Activated CD4-positive, alpha-beta T cell treated with anti-CD3 and anti-CD28 coated beads for 36 hours (primary cell): ENCODE measurements around the gene TNFRSF11A. TPM values are rescaled to one million over a fixed set of nuclear protein-coding genes. Genes with fewer than 3 reads are reported as not detected.
A peak's percentile ranks its signal among the peaks of the same experiment; 100 is the strongest.

Experiments used
- ATAC-seq: fragments of 200-7000 bp; cut with Tn5 transposase; one replicate; pipeline ENCODE4 v1.10.0; 2021; ENCODE audit warnings: mild to moderate bottlenecking, moderate library complexity
- CTCF ChIA-PET: fragments of 350-600 bp; sonication (Branson Sonifier 250); formaldehyde crosslinking; loops from one replicate; lab custom pipeline; 2021; ENCODE audit warnings: antibody characterized with exemption; lab: Charles Lee
- POLR2A ChIA-PET: fragments of 350-600 bp; sonication (Branson Sonifier 250); formaldehyde crosslinking; loops from one replicate; lab custom pipeline; 2021; ENCODE audit warnings: antibody characterized with exemption, inconsistent platforms; lab: Charles Lee
- DNase-seq: peaks from one replicate; pipeline ENCODE4 v3.0.0-alpha.2; 2020
- H3K27ac Mint-ChIP-seq: one replicate; pipeline ENCODE4 v1.8.0; 2021; ENCODE audit warnings: mixed read lengths
- H3K27me3 Mint-ChIP-seq: one replicate; pipeline ENCODE4 v1.8.0; 2021; ENCODE audit warnings: mixed read lengths
- H3K36me3 Mint-ChIP-seq: one replicate; pipeline ENCODE4 v1.8.0; 2021; ENCODE audit warnings: low read depth, mixed read lengths
- H3K4me1 Mint-ChIP-seq: one replicate; pipeline ENCODE4 v1.8.0; 2021; ENCODE audit warnings: mixed read lengths
- H3K4me3 Mint-ChIP-seq: one replicate; pipeline ENCODE4 v1.8.0; 2021; ENCODE audit warnings: mild to moderate bottlenecking, moderate library complexity, mixed read lengths
- H3K9me3 Mint-ChIP-seq: one replicate; pipeline ENCODE4 v1.8.0; 2021; ENCODE audit warnings: low read depth, mixed read lengths
- intact Hi-C, 2 experiments: fragments of 100-400 bp; cut with DNase I in 1 of 2; cut with micrococcal nuclease in 1 of 2; formaldehyde crosslinking; loops; one replicate each; pipeline versions ENCODE4 v1.14.2 to v1.15.1; 2022 to 2024; cut with DNase I, micrococcal nuclease
- total RNA-seq, 2 experiments: library from RNA; stranded (reverse); gene quantifications; one replicate each; pipeline ENCODE4 v1.2.3, GENCODE V29; 2021

TNFRSF11A gene
- total RNA-seq, 2 experiments from 2014 or later, result 6.9 to 9.3 TPM

DNA sequence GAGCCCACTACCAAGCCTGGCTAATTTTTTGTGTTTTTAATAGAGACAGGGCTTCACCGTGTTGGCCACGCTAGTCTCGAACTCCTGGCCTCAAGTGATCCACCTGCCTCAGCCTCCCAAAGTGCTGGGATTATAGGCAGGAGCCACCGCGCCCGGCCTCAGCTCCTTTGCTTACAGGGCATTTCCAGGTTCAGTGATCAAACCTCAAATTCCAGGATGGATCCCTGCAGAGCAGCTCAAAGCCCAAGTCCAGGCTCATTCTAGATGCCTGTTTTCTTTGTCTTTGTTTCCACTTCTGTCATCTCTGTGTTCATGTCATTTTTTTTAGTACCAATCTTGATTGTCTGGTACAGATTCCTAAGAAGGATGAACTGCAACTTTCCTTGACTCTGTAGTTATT is 41.9 kb downstream of the TNFRSF11A start:
- H3K27me3 Mint-ChIP-seq, result peaks cover 5% of the 10 kb centered on the region
- ChIA-PET POLR2A (no interaction called here), CTCF (interaction anchor here (1.4 kb wide), 1 partner anchor 54 kb away, joined by 3 read pairs; no protein-coding TSS in a partner anchor)
- H3K9me3 Mint-ChIP-seq, result no peaks in the 10 kb centered on the region
- no peak overlapping the region for H3K4me3 Mint-ChIP-seq
- DNase-seq (no peak), ATAC-seq (no peak)
- intact Hi-C loops, result loop anchor here in 1 of 2 experiments (5.0 kb wide), 1 partner anchor 40 kb away; the partner anchor contains the start of gene TNFRSF11A
- peaks cover 2% of the 10 kb centered on the region for H3K36me3 Mint-ChIP-seq
- H3K27ac Mint-ChIP-seq, result no peak overlapping the region
- H3K4me1 Mint-ChIP-seq, result peaks cover 28% of the 10 kb centered on the region

DNA sequence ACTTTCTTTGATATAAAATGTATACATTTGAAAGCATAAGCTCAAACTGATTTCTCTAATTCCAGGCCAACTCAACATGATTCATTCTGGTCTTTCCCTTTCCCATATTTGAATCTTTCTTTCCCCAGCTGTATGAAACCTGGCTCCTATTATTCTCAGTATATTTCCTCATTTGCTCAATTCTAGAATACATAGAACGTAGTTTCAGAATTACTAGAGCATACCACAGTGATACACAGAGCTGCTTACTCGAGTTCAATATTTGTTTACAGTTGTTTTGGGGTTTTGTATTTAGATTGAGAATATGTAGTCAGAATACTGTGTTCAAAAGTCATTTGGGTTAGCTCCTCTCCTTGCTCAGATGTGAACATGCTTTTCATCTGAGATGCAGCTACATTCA is 43.0 kb downstream of the TNFRSF11A start:
- peaks cover 3% of the 10 kb centered on the region for H3K27me3 Mint-ChIP-seq
- ChIA-PET POLR2A (interaction anchor here (0.5 to 1.0 kb wide), 2 partner anchors 29 to 40 kb away, joined by 3 read pairs; no protein-coding TSS in a partner anchor), CTCF (interaction anchor here (1.1 to 1.5 kb wide), 4 partner anchors 9 to 53 kb away, joined by 3 to 8 read pairs (median 4); no protein-coding TSS in a partner anchor)
- peaks cover 28% of the 10 kb centered on the region for H3K4me1 Mint-ChIP-seq
- H3K27ac Mint-ChIP-seq, result no peak overlapping the region
- peaks cover 2% of the 10 kb centered on the region for H3K36me3 Mint-ChIP-seq
- DNase-seq (no peak), ATAC-seq (peak; percentile 65)
- intact Hi-C loops, result loop anchor here (1.0 to 5.0 kb wide), 3 partner anchors 28 to 52 kb away; partner anchors contain the start of gene TNFRSF11A (in 1 of the 2)
- H3K4me3 Mint-ChIP-seq, result no peak overlapping the region
- H3K9me3 Mint-ChIP-seq, result no peaks in the 10 kb centered on the region

DNA sequence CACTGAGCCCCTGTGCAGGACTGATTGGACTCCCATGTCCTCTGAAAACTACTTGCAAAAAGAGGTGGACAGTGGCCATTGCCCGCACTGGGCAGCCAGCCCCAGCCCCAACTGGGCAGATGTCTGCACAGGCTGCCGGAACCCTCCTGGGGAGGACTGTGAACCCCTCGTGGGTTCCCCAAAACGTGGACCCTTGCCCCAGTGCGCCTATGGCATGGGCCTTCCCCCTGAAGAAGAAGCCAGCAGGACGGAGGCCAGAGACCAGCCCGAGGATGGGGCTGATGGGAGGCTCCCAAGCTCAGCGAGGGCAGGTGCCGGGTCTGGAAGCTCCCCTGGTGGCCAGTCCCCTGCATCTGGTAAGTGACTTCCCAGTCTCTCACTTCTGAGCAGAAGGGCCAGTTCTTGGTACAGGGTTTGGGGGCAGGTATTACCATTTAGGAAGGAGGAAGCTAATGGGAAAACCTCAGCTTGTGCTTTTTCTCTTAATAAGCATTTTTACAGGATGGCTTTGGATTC is 44.1 kb downstream of the TNFRSF11A start:
- H3K27me3 Mint-ChIP-seq, result peaks cover 3% of the 10 kb centered on the region

DNA sequence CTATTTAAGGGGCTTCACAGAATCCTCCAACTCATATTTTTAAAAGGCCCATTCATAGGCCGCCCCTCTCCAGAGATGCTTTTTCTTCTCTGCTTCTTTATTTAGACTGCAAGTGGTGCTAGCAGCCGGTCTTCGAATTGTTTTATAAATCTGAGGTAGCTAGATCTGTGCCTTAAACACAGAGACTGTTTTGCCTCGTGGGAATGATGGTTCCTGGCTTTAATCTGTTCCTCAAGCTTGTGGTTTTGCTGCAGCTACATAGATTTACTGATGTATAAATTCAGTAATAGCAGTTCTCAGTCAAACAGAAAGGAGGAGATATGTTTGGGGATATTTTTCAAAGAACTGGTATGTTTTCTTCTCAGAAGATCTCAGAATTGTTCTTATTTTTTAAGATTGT is 45.3 kb downstream of the TNFRSF11A start:
- ChIA-PET CTCF (no interaction called here), POLR2A (no interaction called here)
- ATAC-seq (no peak), DNase-seq (no peak)
- H3K9me3 Mint-ChIP-seq, result no peaks in the 10 kb centered on the region
- H3K36me3 Mint-ChIP-seq, result no peaks in the 10 kb centered on the region
- H3K27ac Mint-ChIP-seq, result peak overlapping the region; percentile 2
- intact Hi-C loops, result no loop called here
- no peak overlapping the region for H3K4me3 Mint-ChIP-seq
- H3K27me3 Mint-ChIP-seq, result peaks cover 3% of the 10 kb centered on the region
- H3K4me1 Mint-ChIP-seq, result peaks cover 24% of the 10 kb centered on the region

More for the DNA sequence above, 44.1 kb downstream of the TNFRSF11A start:
- Mint-ChIP-seq H3K36me3 (no peaks in the 10 kb centered on the region), H3K4me1 (peaks cover 28% of the 10 kb centered on the region), H3K9me3 (no peaks in the 10 kb centered on the region), H3K4me3 (no peak overlapping the region), H3K27ac (no peak overlapping the region)
- DNase-seq (no peak), ATAC-seq (no peak)
- ChIA-PET POLR2A (no interaction called here), CTCF (interaction anchor here (0.6 to 1.5 kb wide), 3 partner anchors 11 to 48 kb away, joined by 3 to 5 read pairs (median 4); partner anchors contain the start of gene TNFRSF11A)
- intact Hi-C loops, result loop anchor here in 1 of 2 experiments (5.0 kb wide), 1 partner anchor 42 kb away; the partner anchor contains the start of gene TNFRSF11A

DNA sequence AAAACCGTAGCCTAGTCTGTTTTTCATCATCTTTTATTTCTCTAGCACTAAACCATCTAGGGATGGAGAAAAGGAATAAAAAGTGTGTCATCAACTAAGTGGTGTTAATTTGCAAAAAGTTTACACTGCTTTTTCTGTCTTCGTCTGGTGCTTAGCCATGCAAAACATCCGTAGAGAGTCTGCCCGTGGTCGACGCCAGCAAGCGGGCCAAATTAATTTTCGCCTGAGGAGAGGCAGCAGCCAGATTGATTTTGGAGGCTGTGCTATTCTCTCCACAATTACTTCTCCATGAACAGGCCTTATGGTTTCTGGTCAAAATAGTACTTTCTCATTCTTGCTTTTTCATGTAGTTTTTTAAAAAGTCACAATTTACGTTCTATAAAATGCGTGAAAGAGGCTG is 46.3 kb downstream of the TNFRSF11A start:
- intact Hi-C loops, result no loop called here
- ATAC-seq (no peak), DNase-seq (no peak)
- CTCF ChIA-PET, result no interaction called here
- Mint-ChIP-seq H3K4me3 (no peak overlapping the region), H3K27me3 (peaks cover 3% of the 10 kb centered on the region), H3K27ac (no peak overlapping the region), H3K36me3 (no peaks in the 10 kb centered on the region), H3K4me1 (peaks cover 18% of the 10 kb centered on the region), H3K9me3 (no peaks in the 10 kb centered on the region)
- POLR2A ChIA-PET, result no interaction called here

DNA sequence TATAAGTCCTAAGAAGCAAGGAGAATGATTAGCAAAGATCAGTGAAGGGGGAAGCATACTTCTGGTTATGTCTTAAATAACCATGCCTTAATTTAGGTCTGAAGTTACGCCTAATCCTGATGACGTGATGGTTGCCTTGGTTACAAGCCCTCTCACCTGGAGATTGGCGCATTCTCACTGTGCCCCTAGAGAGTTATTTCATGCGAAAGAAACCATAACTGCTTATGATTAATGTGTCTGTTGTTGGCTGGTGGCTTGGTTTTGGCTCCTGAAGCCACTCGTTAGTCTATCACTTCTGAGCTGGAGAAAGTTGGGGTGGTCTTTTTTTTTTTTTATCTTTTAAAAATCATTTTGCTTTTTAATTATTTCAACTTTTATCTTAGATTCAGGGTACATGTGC is 47.0 kb downstream of the TNFRSF11A start:
- H3K36me3 Mint-ChIP-seq, result no peaks in the 10 kb centered on the region
- ChIA-PET CTCF (no interaction called here), POLR2A (no interaction called here)
- H3K4me1 Mint-ChIP-seq, result peaks cover 18% of the 10 kb centered on the region
- no peak overlapping the region for H3K4me3 Mint-ChIP-seq
- no peaks in the 10 kb centered on the region for H3K9me3 Mint-ChIP-seq
- H3K27ac Mint-ChIP-seq, result no peak overlapping the region
- peaks cover 3% of the 10 kb centered on the region for H3K27me3 Mint-ChIP-seq
- DNase-seq (no peak), ATAC-seq (no peak)
- intact Hi-C loops, result no loop called here

DNA sequence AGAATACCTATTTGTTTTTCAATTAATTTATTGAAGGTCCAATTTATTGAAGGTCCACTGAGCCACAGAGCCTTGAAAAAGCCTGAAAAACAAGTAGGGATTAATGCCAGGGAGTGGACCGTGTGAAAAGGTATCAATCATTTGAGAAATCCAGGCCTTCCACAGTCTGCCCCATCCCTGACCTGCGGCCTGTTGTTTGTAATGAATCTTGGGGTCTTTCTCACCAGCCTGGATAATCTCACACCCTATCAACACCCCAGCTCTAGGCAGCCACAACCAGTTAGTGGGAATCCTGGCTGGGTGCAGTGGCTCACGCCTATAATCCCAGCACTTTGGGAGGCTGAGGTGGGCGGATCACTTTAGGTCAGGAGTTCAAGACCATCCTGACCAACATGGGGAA is 47.8 kb downstream of the TNFRSF11A start:
- ChIA-PET POLR2A (no interaction called here), CTCF (no interaction called here)
- Mint-ChIP-seq H3K9me3 (no peaks in the 10 kb centered on the region), H3K4me3 (no peak overlapping the region), H3K4me1 (peaks cover 16% of the 10 kb centered on the region), H3K27ac (no peak overlapping the region), H3K27me3 (peaks cover 3% of the 10 kb centered on the region), H3K36me3 (no peaks in the 10 kb centered on the region)
- no peak for ATAC-seq
- intact Hi-C loops, result no loop called here
- no peak for DNase-seq

DNA sequence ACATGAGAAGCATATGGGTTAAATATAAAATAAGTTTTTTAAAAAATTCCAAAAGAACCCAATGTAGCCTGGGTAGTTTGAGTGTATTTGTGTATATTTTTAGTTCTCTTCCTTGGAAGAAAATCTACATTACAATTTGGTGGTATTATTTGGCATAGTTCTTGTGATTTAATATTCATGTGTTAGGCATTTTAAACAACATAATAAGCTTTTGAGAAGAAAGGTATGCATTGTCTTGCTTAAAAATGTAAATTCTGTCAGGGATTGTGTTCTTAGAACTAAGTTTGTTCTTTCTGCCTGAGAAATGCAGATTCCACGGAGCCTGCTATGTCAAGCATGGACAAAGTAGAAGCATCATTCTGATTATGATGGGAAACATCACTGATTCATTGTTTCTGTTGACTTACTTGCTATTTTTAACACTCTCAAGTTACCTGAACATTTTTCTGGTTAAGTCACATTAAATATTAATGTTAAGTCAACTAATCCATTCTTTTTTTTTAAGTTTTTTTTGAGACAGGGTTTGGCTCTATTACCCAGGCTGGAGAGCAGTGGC is 49.4 kb downstream of the TNFRSF11A start:
- POLR2A ChIA-PET, result no interaction called here
- H3K27ac Mint-ChIP-seq, result no peak overlapping the region

DNA sequence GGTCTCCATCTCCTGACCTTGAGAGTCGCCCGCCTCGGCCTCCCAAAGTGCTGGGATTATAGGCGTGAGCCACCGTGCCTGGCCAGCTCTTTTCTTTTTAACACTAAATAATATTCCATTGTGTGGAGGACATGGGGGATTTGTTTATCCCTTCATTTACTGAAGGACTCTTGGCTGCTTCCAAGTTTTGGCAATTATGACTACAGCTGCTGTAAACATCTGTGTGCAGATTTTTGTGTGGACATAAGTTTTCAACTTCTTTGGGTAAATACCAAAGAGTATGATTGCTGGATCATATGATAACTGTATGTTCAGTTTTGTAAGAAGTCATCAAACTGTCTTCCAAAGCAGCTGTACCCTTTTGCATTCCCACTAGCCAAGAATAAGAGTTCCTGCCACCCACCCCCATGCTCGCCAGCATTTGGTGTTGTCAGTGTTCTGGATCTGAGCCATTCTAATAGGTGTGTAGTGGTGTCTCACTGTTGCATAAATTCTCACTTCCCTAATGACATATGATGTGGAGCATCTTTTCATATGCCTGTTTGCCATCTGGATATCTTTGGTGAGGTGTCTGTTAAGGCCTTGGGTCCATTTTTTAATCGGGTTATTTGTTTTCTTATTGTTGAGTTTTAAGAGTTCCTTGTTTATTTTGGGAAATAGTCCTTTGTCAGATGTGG is 52.2 kb downstream of the TNFRSF11A start:
- Mint-ChIP-seq H3K4me3 (no peak overlapping the region), H3K27me3 (no peaks in the 10 kb centered on the region), H3K4me1 (no peaks in the 10 kb centered on the region), H3K27ac (no peak overlapping the region), H3K9me3 (no peaks in the 10 kb centered on the region), H3K36me3 (no peaks in the 10 kb centered on the region)
- no peak for ATAC-seq
- CTCF ChIA-PET, result interaction anchor here (1.0 kb wide), 1 partner anchor 52 kb away, joined by 3 read pairs; the partner anchor contains the start of gene TNFRSF11A
- POLR2A ChIA-PET, result no interaction called here
- intact Hi-C loops, result no loop called here
- DNase-seq, result no peak

More for the DNA sequence above, 49.4 kb downstream of the TNFRSF11A start:
- H3K4me1 Mint-ChIP-seq, result peaks cover 7% of the 10 kb centered on the region
- DNase-seq, result no peak
- H3K36me3 Mint-ChIP-seq, result no peaks in the 10 kb centered on the region
- H3K4me3 Mint-ChIP-seq, result no peak overlapping the region
- intact Hi-C loops, result no loop called here
- no peak for ATAC-seq
- no peaks in the 10 kb centered on the region for H3K9me3 Mint-ChIP-seq
- CTCF ChIA-PET, result no interaction called here
- H3K27me3 Mint-ChIP-seq, result no peaks in the 10 kb centered on the region

DNA sequence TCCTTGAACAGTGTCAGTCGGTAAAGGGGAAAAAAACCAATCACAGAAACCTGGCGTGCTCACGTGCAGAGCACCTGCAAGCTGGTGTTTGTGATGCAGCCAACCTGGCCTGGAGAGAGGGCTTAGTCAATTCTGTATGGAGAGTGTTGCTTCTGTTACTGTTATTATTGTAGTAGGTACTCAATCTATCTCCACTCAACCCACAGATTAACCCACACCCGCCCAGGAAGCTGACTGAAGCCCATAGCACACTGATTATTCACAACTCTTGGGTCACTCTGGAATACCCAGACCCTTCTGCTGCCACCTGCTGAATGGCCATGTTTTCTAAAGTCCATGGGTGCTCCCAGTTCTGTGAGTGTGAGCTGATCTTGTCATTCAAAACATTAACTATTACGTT is 53.9 kb downstream of the TNFRSF11A start:
- intact Hi-C loops, result no loop called here
- H3K9me3 Mint-ChIP-seq, result peaks cover 3% of the 10 kb centered on the region
- H3K27me3 Mint-ChIP-seq, result no peaks in the 10 kb centered on the region
- no peaks in the 10 kb centered on the region for H3K36me3 Mint-ChIP-seq
- no peak overlapping the region for H3K27ac Mint-ChIP-seq
- POLR2A ChIA-PET, result no interaction called here
- no peak overlapping the region for H3K4me3 Mint-ChIP-seq
- H3K4me1 Mint-ChIP-seq, result no peaks in the 10 kb centered on the region
- DNase-seq, result no peak
- no peak for ATAC-seq
- CTCF ChIA-PET, result no interaction called here

DNA sequence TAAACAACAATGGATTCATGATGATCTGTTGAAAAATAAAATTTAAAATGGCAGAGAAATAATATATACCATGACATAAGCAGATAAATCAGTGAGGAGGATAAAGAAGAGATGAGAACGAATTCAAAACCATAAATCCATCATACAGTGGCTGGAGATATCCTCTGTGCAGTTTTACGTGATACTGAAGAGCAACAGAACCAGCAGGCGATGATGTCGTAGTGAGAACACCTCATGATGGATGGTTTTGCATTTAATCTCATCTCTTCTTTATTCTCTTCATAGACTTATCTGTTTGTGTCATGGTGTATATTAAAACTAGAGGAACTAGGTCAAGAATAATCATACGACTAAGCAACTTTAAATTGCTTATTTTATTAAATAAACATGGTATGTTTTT is 56.3 kb downstream of the TNFRSF11A start:
- POLR2A ChIA-PET, result no interaction called here

More for the DNA sequence above, 56.3 kb downstream of the TNFRSF11A start:
- H3K4me3 Mint-ChIP-seq, result no peak overlapping the region
- peaks cover 3% of the 10 kb centered on the region for H3K9me3 Mint-ChIP-seq
- H3K4me1 Mint-ChIP-seq, result no peaks in the 10 kb centered on the region
- intact Hi-C loops, result no loop called here
- CTCF ChIA-PET, result no interaction called here
- no peaks in the 10 kb centered on the region for H3K27me3 Mint-ChIP-seq
- H3K27ac Mint-ChIP-seq, result no peak overlapping the region
- H3K36me3 Mint-ChIP-seq, result no peaks in the 10 kb centered on the region
- no peak for DNase-seq
- no peak for ATAC-seq
